ENCODE data around the gene CACNA2D2.

DNA sequence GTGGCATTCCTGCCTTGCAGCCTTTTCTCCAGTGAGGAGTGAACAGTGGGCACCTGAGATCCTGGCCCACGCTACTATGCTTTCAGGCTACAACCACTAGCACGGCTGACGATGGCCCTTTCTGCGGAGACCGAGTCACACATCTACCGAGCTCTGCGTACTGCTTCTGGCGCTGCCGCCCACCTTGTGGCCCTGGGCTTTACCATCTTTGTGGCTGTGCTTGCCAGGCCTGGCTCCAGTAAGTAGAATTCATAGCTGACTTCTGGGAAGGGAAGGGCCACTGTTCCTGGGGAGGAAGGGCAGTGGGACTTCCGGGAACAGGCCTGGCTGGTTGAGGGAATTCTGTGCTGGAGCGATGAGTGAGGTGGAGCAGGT, 152.1 kb downstream of the CACNA2D2 start:
- TF ChIP-seq, protein P1, sequence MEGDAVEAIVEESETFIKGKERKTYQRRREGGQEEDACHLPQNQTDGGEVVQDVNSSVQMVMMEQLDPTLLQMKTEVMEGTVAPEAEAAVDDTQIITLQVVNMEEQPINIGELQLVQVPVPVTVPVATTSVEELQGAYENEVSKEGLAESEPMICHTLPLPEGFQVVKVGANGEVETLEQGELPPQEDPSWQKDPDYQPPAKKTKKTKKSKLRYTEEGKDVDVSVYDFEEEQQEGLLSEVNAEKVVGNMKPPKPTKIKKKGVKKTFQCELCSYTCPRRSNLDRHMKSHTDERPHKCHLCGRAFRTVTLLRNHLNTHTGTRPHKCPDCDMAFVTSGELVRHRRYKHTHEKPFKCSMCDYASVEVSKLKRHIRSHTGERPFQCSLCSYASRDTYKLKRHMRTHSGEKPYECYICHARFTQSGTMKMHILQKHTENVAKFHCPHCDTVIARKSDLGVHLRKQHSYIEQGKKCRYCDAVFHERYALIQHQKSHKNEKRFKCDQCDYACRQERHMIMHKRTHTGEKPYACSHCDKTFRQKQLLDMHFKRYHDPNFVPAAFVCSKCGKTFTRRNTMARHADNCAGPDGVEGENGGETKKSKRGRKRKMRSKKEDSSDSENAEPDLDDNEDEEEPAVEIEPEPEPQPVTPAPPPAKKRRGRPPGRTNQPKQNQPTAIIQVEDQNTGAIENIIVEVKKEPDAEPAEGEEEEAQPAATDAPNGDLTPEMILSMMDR (conservative IDR thresholded peaks at IDR 0.05; ENCODE audit: low read depth, low read length): no peak
- TF ChIP-seq POLR2A (IDR thresholded peaks at IDR 0.05; ENCODE audit: low read depth, low read length) (no peak), FOS (IDR thresholded peaks at IDR 0.05; ENCODE audit: low read depth, low read length) (no peak), RFX5 (IDR thresholded peaks at IDR 0.05; ENCODE audit: low read depth, low read length) (no peak), RCOR1 (IDR thresholded peaks at IDR 0.05; ENCODE audit: insufficient replicate concordance, low read length) (no peak), SMC3 (IDR thresholded peaks at IDR 0.05; ENCODE audit: low read depth, low read length) (no peak)
